HepG2 (cell line): ENCODE measurements around the gene CALN1. TPM values are rescaled to one million over a fixed set of nuclear protein-coding genes. Genes with fewer than 3 reads are reported as not detected.

Experiments used
- ATAC-seq: fragments of 200-7000 bp; cut with Tn5 transposase; 3 replicates; pipeline ENCODE4 v1.9.1; 2020; ENCODE audit warnings: mild to moderate bottlenecking, moderate library complexity
- BruUV-seq: library from RNA; stranded (reverse); fragments of 400-500 nt; replicated peaks from 2 replicates; lab custom pipeline; 2021; lab: Mats Ljungman, UMichigan
- CTCF ChIA-PET: fragments of 300-600 bp; formaldehyde crosslinking; extraction: SDS; loops from one replicate; lab custom pipeline; 2021; ENCODE audit warnings: low total read pairs, inconsistent platforms, low intra/inter-chr PET ratio; lab: Yijun Ruan, JAX
- POLR2A ChIA-PET: fragments of 350-600 bp; sonication (Branson Sonifier 250); formaldehyde crosslinking; loops from one replicate; lab custom pipeline; 2020; ENCODE audit warnings: antibody characterized with exemption, inconsistent platforms; lab: Yijun Ruan, JAX
- DNase-seq: peaks from one replicate; pipeline ENCODE4 v3.0.0-alpha.2; 2015; ENCODE audit warnings: low spot score
- FAIRE-seq: peaks from 3 replicates; lab custom pipeline; 2011; peaks lifted over from hg19 to GRCh38; lab: Jason Lieb, UNC
- H2AFZ ChIP-seq: one replicate; pipeline ENCODE4 v1.6.1; 2011; ENCODE audit warnings: low read length, inconsistent platforms
- H3K27ac ChIP-seq: fragments of 300-600 bp; 3 replicates; pipeline ENCODE4 v1.8.0; 2011; ENCODE audit warnings: mixed run types, mild to moderate bottlenecking, mixed read lengths, low read length, inconsistent platforms; ENCODE audit not compliant: insufficient read depth; ENCODE audit errors: extremely low read length
- H3K27me3 ChIP-seq, 2 experiments: fragments of 200-600 bp in 1 of 2; 2 replicates in 1 of 2; 3 replicates in 1 of 2; pipeline versions ENCODE4 v1.6.0 to v1.8.0; 2011; ENCODE audit warnings: low read length in 2 of 2, mild to moderate bottlenecking in 2 of 2, moderate library complexity in 2 of 2, inconsistent platforms in 1 of 2; ENCODE audit not compliant: insufficient read depth in 2 of 2, control insufficient read depth in 1 of 2
- H3K36me3 ChIP-seq, 2 experiments: fragments of 200-600 bp in 1 of 2; replicated peaks in 1 of 2; 2 replicates in 1 of 2; 3 replicates in 1 of 2; pipeline versions ENCODE4 v1.5.1 to v1.8.0; 2011; ENCODE audit warnings: low read length in 2 of 2, inconsistent platforms in 1 of 2; ENCODE audit not compliant: insufficient read depth in 2 of 2, control insufficient read depth in 1 of 2
- H3K4me1 ChIP-seq: 2 replicates; pipeline ENCODE4 v1.5.1; 2012; ENCODE audit warnings: low read length, inconsistent platforms; ENCODE audit not compliant: insufficient read depth
- H3K4me2 ChIP-seq: 2 replicates; pipeline ENCODE4 v1.6.0; 2011; ENCODE audit warnings: low read depth, low read length, inconsistent platforms
- H3K4me3 ChIP-seq, 3 experiments: fragments of 200-600 bp in 1 of 3; sonication (generic), shearing (Covaris generic) in 1 of 3; replicated peaks in 1 of 3; 2 replicates each; pipeline ENCODE4 v1.5.1; 2011 to 2016; ENCODE audit warnings: low read length in 3 of 3, inconsistent platforms in 2 of 3, low read depth in 2 of 3, mild to moderate bottlenecking in 2 of 3, control low read depth in 1 of 3, mixed read lengths in 1 of 3; ENCODE audit not compliant: insufficient read depth in 1 of 3
- H3K79me2 ChIP-seq: one replicate; pipeline ENCODE4 v1.6.1; 2011; ENCODE audit warnings: low read length, inconsistent platforms; ENCODE audit not compliant: insufficient read depth
- H3K9ac ChIP-seq: 2 replicates; pipeline ENCODE4 v1.6.0; 2011; ENCODE audit warnings: mild to moderate bottlenecking, low read depth, low read length, inconsistent platforms; ENCODE audit not compliant: insufficient read depth
- H3K9me3 ChIP-seq: 2 replicates; pipeline ENCODE4 v1.5.1; 2012; ENCODE audit warnings: mild to moderate bottlenecking, low read length
- H4K20me1 ChIP-seq: 2 replicates; pipeline ENCODE4 v1.6.0; 2011; ENCODE audit warnings: inconsistent platforms, mild to moderate bottlenecking, low read length, moderate library complexity; ENCODE audit not compliant: insufficient read depth
- ATRX ChIP-seq: sonication (generic); formaldehyde crosslinking; IDR thresholded peaks from 2 replicates; pipeline ENCODE4 v1.4.0; 2020; ENCODE audit warnings: missing genetic modification reagents, borderline replicate concordance
- CREM ChIP-seq, 2 experiments: sonication (generic) in 1 of 2; formaldehyde crosslinking in 1 of 2; IDR thresholded peaks; 2 replicates each; pipeline versions ENCODE4 v1.4.0 to v1.6.1; 2016 to 2020; ENCODE audit warnings: antibody characterized with exemption in 1 of 2, mild to moderate bottlenecking in 1 of 2, missing genetic modification reagents in 1 of 2
- ELF1 ChIP-seq: sonication (generic); formaldehyde crosslinking; IDR thresholded peaks from 2 replicates; pipeline ENCODE4 v1.4.0; 2020; ENCODE audit warnings: missing genetic modification reagents
- KDM5B ChIP-seq: sonication (generic); formaldehyde crosslinking; IDR thresholded peaks from 2 replicates; pipeline ENCODE4 v1.4.0; 2020; ENCODE audit warnings: missing genetic modification reagents, mild to moderate bottlenecking, borderline replicate concordance
- MAFF ChIP-seq: IDR thresholded peaks from 2 replicates; pipeline ENCODE4 v1.6.1; 2011; ENCODE audit warnings: low read depth, low read length, improper control_type of control experiment
- TFDP1 ChIP-seq: IDR thresholded peaks from 2 replicates; pipeline ENCODE4 v1.6.1; 2016; ENCODE audit warnings: missing compliant biosample characterization, missing genetic modification reagents, borderline replicate concordance
- TOPORS ChIP-seq: sonication (generic); formaldehyde crosslinking; IDR thresholded peaks from 2 replicates; pipeline ENCODE4 v1.8.0; 2023; ENCODE audit warnings: mild to moderate bottlenecking, missing genetic modification reagents
- ZNF17 ChIP-seq: sonication (generic); formaldehyde crosslinking; IDR thresholded peaks from 2 replicates; pipeline ENCODE4 v1.5.0; 2020; ENCODE audit warnings: mild to moderate bottlenecking, missing genetic modification reagents
- ZNF235 ChIP-seq: sonication (generic); formaldehyde crosslinking; IDR thresholded peaks from 2 replicates; pipeline ENCODE4 v1.8.1; 2023; ENCODE audit warnings: mild to moderate bottlenecking, missing genetic modification reagents, borderline replicate concordance
- ZNF292 ChIP-seq: sonication (generic); formaldehyde crosslinking; IDR thresholded peaks from 2 replicates; pipeline ENCODE4 v1.8.1; 2022; ENCODE audit warnings: mild to moderate bottlenecking, low read depth, missing genetic modification reagents, borderline replicate concordance
- ZNF468 ChIP-seq: sonication (generic); formaldehyde crosslinking; IDR thresholded peaks from 2 replicates; pipeline ENCODE4 v1.8.0; 2022; ENCODE audit warnings: mild to moderate bottlenecking, moderate library complexity, missing genetic modification reagents
- ZNF7 ChIP-seq: IDR thresholded peaks from 2 replicates; pipeline ENCODE4 v1.6.1; 2016; ENCODE audit warnings: missing biosample characterization, missing genetic modification reagents
- WGBS: methylation state at CpG from one replicate; pipeline ENCODE4 v1.1.6; 2017; ENCODE audit warnings: low lambda C conversion rate; 5-methylcytosine and 5-hydroxymethylcytosine counted together
- in situ Hi-C: cut with HindIII; loops from 2 replicates; pipeline ENCODE4 v1.10.0; 2017; ENCODE audit warnings: low pct_unique_long_range_greater_than_20kb; ENCODE audit not compliant: extremely low pct_ligation_motif_present
- intact Hi-C: fragments of 100-400 bp; cut with micrococcal nuclease; formaldehyde crosslinking; loops from one replicate; pipeline ENCODE4 v1.10.0; 2022; ENCODE audit not compliant: unreplicated experiment
- polyA plus RNA-seq, 8 experiments: library from polyadenylated mRNA; depleted of rRNA in 3 of 8; stranded (reverse) in 7 of 8; unstranded in 1 of 8; fragments of >200 nt; fragmentation: Illumina TruSeq in 4 of 8; extraction: Trizol in 4 of 8; gene quantifications; 2 replicates each; pipeline versions ENCODE4 v1.2.1 to v1.2.3, GENCODE V29; 2011 to 2016; ENCODE audit warnings: low read depth in 4 of 8, missing spikeins in 1 of 8, mixed read lengths in 1 of 8; ENCODE audit not compliant: insufficient read depth in 1 of 8
- total RNA-seq, 5 experiments: library from RNA; depleted of rRNA; stranded (reverse); fragments of >200 nt; fragmentation: Illumina TruSeq; extraction: Trizol; gene quantifications; 2 replicates each; pipeline ENCODE4 v1.2.3, GENCODE V29; 2016; ENCODE audit warnings: low read depth in 1 of 5
- TF ChIP-seq, protein P1 (sequence below): sonication (generic); formaldehyde crosslinking; IDR thresholded peaks from 2 replicates; pipeline ENCODE4 v1.4.0; 2020; ENCODE audit warnings: mild to moderate bottlenecking, missing genetic modification reagents
- TF ChIP-seq, protein P2 (sequence below): sonication (generic); formaldehyde crosslinking; IDR thresholded peaks from 2 replicates; pipeline ENCODE4 v1.4.0; 2020; ENCODE audit warnings: missing genetic modification reagents

Gene CALN1
- total and polyA plus RNA-seq, 2 of the 13 experiments (the other 11 are each of a cell fraction or from before 2014, with no cell fraction given): not detected

DNA sequence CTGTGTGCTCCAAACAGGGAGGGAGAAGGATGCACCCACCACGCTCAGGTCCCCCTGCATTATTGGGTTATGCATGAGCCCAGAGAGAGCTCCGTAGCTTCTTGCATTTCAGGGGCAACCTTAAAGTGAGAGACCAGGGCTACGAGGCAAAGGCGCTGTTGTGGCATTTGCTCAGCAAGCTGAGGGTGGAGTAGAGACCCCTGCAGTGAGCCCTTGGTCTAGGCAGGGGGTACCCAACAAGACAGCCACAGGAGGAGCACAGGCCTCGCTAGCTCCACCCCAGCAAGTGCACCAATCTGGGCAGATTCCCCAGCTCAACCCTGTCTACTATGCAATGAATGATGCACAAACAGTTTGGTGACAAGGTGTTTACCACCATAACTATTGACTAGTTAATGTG lies 198.4 kb downstream of the CALN1 start (continued):
- TF ChIP-seq, protein P1, sequence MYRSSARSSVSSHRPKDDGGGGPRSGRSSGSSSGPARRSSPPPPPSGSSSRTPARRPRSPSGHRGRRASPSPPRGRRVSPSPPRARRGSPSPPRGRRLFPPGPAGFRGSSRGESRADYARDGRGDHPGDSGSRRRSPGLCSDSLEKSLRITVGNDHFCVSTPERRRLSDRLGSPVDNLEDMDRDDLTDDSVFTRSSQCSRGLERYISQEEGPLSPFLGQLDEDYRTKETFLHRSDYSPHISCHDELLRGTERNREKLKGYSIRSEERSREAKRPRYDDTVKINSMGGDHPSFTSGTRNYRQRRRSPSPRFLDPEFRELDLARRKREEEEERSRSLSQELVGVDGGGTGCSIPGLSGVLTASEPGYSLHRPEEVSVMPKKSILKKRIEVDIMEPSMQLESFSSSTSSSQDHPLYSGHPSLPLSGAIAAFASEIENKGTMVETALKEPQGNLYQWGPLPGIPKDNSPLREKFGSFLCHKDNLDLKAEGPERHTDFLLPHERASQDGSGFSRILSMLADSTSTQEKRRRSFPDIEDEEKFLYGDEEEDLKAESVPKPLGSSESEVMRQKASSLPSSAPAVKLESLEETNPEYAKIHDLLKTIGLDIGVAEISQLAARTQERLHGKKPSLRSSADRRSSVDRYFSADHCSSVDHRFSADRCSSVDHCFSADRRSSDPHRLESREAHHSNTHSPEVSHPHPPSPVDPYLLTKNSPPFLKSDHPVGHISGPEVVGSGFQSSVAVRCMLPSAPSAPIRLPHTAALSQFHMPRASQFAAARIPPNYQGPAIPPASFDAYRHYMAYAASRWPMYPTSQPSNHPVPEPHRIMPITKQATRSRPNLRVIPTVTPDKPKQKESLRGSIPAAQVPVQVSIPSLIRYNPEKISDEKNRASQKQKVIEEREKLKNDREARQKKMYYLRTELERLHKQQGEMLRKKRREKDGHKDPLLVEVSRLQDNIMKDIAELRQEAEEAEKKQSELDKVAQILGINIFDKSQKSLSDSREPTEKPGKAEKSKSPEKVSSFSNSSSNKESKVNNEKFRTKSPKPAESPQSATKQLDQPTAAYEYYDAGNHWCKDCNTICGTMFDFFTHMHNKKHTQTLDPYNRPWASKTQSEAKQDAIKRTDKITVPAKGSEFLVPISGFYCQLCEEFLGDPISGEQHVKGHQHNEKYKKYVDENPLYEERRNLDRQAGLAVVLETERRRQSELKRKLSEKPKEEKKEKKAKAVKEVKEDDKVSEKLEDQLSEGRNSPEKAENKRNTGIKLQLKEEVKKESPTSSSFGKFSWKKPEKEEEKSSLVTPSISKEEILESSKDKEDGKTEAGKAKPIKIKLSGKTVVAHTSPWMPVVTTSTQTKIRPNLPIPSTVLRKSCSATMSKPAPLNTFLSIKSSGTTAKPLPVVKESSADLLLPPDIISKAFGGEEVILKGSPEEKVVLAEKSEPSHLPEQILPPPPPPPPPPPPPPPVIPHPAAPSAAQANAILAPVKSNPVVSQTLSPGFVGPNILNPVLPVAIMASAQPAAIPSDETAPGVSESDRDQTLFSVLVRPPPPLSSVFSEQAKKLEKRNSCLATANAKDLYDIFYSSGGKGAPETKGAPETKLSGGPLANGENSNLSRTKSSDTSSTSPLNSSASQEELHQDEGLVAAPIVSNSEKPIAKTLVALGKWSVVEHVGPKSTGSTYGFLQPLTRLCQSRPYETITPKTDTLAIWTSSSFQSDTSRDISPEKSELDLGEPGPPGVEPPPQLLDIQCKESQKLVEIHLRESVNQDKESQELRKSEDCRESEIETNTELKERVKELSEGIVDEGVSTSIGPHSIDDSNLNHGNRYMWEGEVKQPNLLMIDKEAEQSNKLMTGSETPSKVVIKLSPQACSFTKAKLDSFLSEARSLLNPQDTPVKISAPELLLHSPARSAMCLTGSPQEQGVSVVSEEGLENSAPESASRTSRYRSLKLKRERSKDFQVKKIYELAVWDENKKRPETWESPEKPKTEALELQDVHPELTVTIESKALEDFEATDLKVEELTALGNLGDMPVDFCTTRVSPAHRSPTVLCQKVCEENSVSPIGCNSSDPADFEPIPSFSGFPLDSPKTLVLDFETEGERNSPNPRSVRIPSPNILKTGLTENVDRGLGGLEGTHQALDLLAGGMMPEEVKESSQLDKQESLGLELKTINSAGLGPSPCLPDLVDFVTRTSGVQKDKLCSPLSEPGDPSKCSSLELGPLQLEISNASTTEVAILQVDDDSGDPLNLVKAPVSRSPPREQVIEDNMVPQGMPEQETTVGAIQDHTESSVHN: no peak

DNA sequence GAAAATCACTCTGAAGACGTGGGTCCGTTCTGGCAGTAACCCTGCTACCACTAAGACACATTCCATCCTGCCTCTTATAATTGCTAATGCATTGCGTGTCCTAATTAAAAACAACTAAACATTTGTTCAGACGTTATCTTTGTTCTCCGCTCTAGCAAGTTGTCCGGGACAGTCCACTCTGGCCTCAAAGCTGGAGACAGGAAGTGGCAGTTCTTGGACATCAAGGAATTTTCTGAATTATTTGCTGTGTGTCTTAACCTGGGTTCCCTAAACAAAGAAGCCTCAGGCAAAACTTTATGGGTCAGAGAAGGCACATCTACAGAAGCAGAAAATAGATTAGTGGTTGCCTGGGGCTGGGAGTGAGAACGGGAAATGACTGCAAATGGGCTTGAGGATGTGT lies 199.1 kb downstream of the CALN1 start:
- Histone ChIP-seq H3K27me3 (peaks cover 0 to 2% of the 10 kb centered on the region in 2 experiments; a peak in 2 of 5 replicates), H3K4me1 (no peaks in the 10 kb centered on the region), H2AFZ (no peak overlapping the region), H3K79me2 (no peaks in the 10 kb centered on the region), H3K9me3 (no peaks in the 10 kb centered on the region), H3K9ac (no peak overlapping the region), H3K4me3 (no peak overlapping the region), H3K4me2 (no peak overlapping the region), H3K36me3 (no peaks in the 10 kb centered on the region), H4K20me1 (no peaks in the 10 kb centered on the region), H3K27ac (no peak overlapping the region)
- ChIA-PET CTCF (no interaction called here), POLR2A (no interaction called here)
- intact Hi-C loops (no loop called here), in situ Hi-C loops (no loop called here)
- no TSS peak for BruUV-seq
- FAIRE-seq (no peak), DNase-seq (no peak), ATAC-seq (no peak)
- WGBS: 32% methylated on average over 7 of the region's 7 CpGs
- TF ChIP-seq ATRX (CRISPR knock-in tag) (no peak), CREM (IDR thresholded peaks at IDR 0.05) (no peak), CREM (CRISPR knock-in tag; IDR thresholded peaks at IDR 0.05) (no peak), ELF1 (CRISPR knock-in tag) (no peak), ZNF292 (CRISPR knock-in tag) (no peak), ZNF17 (CRISPR knock-in tag) (no peak), MAFF (no peak), ZNF7 (no peak), KDM5B (CRISPR knock-in tag) (no peak), ZNF235 (CRISPR knock-in tag) (no peak), TFDP1 (no peak), TOPORS (CRISPR knock-in tag) (no peak), ZNF468 (no peak)
- TF ChIP-seq, protein P2, sequence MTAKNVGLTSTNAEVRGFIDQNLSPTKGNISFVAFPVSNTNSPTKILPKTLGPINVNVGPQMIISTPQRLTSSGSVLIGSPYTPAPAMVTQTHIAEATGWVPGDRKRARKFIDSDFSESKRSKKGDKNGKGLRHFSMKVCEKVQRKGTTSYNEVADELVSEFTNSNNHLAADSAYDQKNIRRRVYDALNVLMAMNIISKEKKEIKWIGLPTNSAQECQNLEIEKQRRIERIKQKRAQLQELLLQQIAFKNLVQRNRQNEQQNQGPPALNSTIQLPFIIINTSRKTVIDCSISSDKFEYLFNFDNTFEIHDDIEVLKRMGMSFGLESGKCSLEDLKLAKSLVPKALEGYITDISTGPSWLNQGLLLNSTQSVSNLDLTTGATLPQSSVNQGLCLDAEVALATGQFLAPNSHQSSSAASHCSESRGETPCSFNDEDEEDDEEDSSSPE: no peak
